ENCODE measurements around the gene PDE4D.

Gene PDE4D

GRCh38 chr5:59864718-59865117 is 28.8 kb downstream of the PDE4D start:
- no peak for TF ChIP-seq CTCF (IDR thresholded peaks at IDR 0.05; ENCODE audit: insufficient read depth, missing control alignments)
- FAIRE-seq (no peak), DNase-seq (ENCODE audit: insufficient read length, low spot score) (no peak)

- DNase-seq (ENCODE audit: insufficient read length, low spot score) = no peak
- no peak for FAIRE-seq
- TF ChIP-seq CTCF (IDR thresholded peaks at IDR 0.05; ENCODE audit: insufficient read depth, missing control alignments) = no peak
Measured at GRCh38 chr5:59863777-59864176, 29.7 kb downstream of the PDE4D start.

GRCh38 chr5:59856358-59856757 is 37.2 kb downstream of the PDE4D start:
- FAIRE-seq = no peak
- no peak for TF ChIP-seq CTCF (IDR thresholded peaks at IDR 0.05; ENCODE audit: insufficient read depth, missing control alignments)

GRCh38 chr5:59850766-59851165 is 42.8 kb downstream of the PDE4D start:
- FAIRE-seq = no peak
- TF ChIP-seq CTCF (IDR thresholded peaks at IDR 0.05; ENCODE audit: insufficient read depth, missing control alignments) = no peak

More at GRCh38 chr5:59856358-59856757, 37.2 kb downstream of the PDE4D start:
- DNase-seq (ENCODE audit: insufficient read length, low spot score) = no peak

GRCh38 chr5:59847586-59847985 is 45.9 kb downstream of the PDE4D start:
- no peak for DNase-seq (ENCODE audit: insufficient read length, low spot score)
- FAIRE-seq = no peak
- TF ChIP-seq CTCF (IDR thresholded peaks at IDR 0.05; ENCODE audit: insufficient read depth, missing control alignments) = no peak

More at GRCh38 chr5:59850766-59851165, 42.8 kb downstream of the PDE4D start:
- no peak for DNase-seq (ENCODE audit: insufficient read length, low spot score)

GRCh38 chr5:59845730-59846129 is 47.8 kb downstream of the PDE4D start:
- DNase-seq (ENCODE audit: insufficient read length, low spot score) = no peak
- no peak for FAIRE-seq
- no peak for TF ChIP-seq CTCF (IDR thresholded peaks at IDR 0.05; ENCODE audit: insufficient read depth, missing control alignments)

GRCh38 chr5:59843511-59844213 is 49.9 kb downstream of the PDE4D start:
- DNase-seq (ENCODE audit: insufficient read length, low spot score) (no peak), FAIRE-seq (no peak)
- TF ChIP-seq CTCF (IDR thresholded peaks at IDR 0.05; ENCODE audit: insufficient read depth, missing control alignments) = no peak
